Endometrium (tissue), 2 donors: Measurements from ENCODE around the gene MLH3.
A peak's percentile ranks its signal among the peaks of the same experiment; 100 is the strongest.
"Not testable (repeated sequence)": the region's sequence is repeated elsewhere in the genome, so short reads cannot be mapped to it uniquely, and the experiment has no call there.

Experiments
- FAIRE-seq: peaks from 2 replicates; lab custom pipeline; 2012; peaks lifted over from hg19 to GRCh38; lab: Jason Lieb, UNC
- donor health status: control.
- donor health status: control.

Gene MLH3

GRCh38 chr14:75025082-75025481 is 26.2 kb downstream of the MLH3 start:
- FAIRE-seq: no peak

GRCh38 chr14:75023108-75023507 is 28.2 kb downstream of the MLH3 start:
- FAIRE-seq: no peak

GRCh38 chr14:75022655-75023054 is 28.6 kb downstream of the MLH3 start:
- FAIRE-seq: no peak

- FAIRE-seq: no peak
These were observed 32.6 kb downstream of the MLH3 start for GRCh38 chr14:75018694-75019093.

- no peak for FAIRE-seq
These were observed 34.5 kb downstream of the MLH3 start for GRCh38 chr14:75016815-75017214.

- no peak for FAIRE-seq
These were observed 35.8 kb downstream of the MLH3 start for GRCh38 chr14:75015496-75015895.

- no peak for FAIRE-seq
These were observed 38.0 kb downstream of the MLH3 start for GRCh38 chr14:75013290-75013689.

- no peak for FAIRE-seq
These were observed 39.8 kb downstream of the MLH3 start for GRCh38 chr14:75011356-75011994.

GRCh38 chr14:75010472-75011093 is 40.7 kb downstream of the MLH3 start:
- no peak for FAIRE-seq

- FAIRE-seq: no peak
These were observed 42.1 kb downstream of the MLH3 start for GRCh38 chr14:75009176-75009575.

GRCh38 chr14:75005357-75005756 is 45.9 kb downstream of the MLH3 start:
- no peak for FAIRE-seq

GRCh38 chr14:75003250-75004027 is 47.8 kb downstream of the MLH3 start:
- no peak for FAIRE-seq

GRCh38 chr14:75002392-75003249 is 48.6 kb downstream of the MLH3 start, which contains the start of gene EIF2B2:
TSS of gene EIF2B2 (plus strand) at chr14:75002921. CDS start at chr14:75002991, 70 bp downstream.
- FAIRE-seq: peak; percentile 93

- FAIRE-seq: no peak
These were observed 49.4 kb downstream of the MLH3 start for GRCh38 chr14:75001899-75002298.

GRCh38 chr14:75001261-75001660 is 50.0 kb downstream of the MLH3 start:
- no peak for FAIRE-seq

GRCh38 chr14:74995781-74996180 is 55.5 kb downstream of the MLH3 start:
- FAIRE-seq: not testable (repeated sequence)

- FAIRE-seq: not testable (repeated sequence)
These were observed 57.1 kb downstream of the MLH3 start for GRCh38 chr14:74994182-74994581.

GRCh38 chr14:74988993-74989392 is 62.3 kb downstream of the MLH3 start:
- FAIRE-seq: no peak

- no peak for FAIRE-seq
These were observed 63.1 kb downstream of the MLH3 start for GRCh38 chr14:74988131-74988530.

GRCh38 chr14:74985806-74986205 is 65.5 kb downstream of the MLH3 start:
- no peak for FAIRE-seq

GRCh38 chr14:74985028-74985310 is 66.3 kb downstream of the MLH3 start:
- no peak for FAIRE-seq

- FAIRE-seq: no peak
These were observed 66.8 kb downstream of the MLH3 start for GRCh38 chr14:74984236-74985027.
